ENCODE measurements around the gene EFCAB7.
"Not testable (repeated sequence)": the region's sequence is repeated elsewhere in the genome, so short reads cannot be mapped to it uniquely, and the experiment has no call there.

Gene EFCAB7

GRCh38 chr1:63572686-63573085 is 49.4 kb downstream of the EFCAB7 start:
- ATAC-seq; H3K4me3 Mint-ChIP-seq; H3K36me3 Mint-ChIP-seq (ENCODE audit: low read depth); H3K9me3 Mint-ChIP-seq; H3K4me1 Mint-ChIP-seq; DNase-seq; H3K27me3 Mint-ChIP-seq; H3K27ac Mint-ChIP-seq: not testable (repeated sequence)

- not testable (repeated sequence) for H3K36me3 Mint-ChIP-seq (ENCODE audit: low read depth); DNase-seq; H3K27ac Mint-ChIP-seq; H3K4me3 Mint-ChIP-seq; ATAC-seq; H3K4me1 Mint-ChIP-seq; H3K27me3 Mint-ChIP-seq; H3K9me3 Mint-ChIP-seq
Observed at GRCh38 chr1:63574203-63574796, 51.0 kb downstream of the EFCAB7 start.

GRCh38 chr1:63575340-63575826 is 52.1 kb downstream of the EFCAB7 start:
- Mint-ChIP-seq H3K4me3 (no peak overlapping the region), H3K36me3 (ENCODE audit: low read depth) (peaks cover under 1% of the 10 kb centered on the region), H3K27me3 (no peaks in the 10 kb centered on the region), H3K27ac (no peak overlapping the region), H3K9me3 (no peaks in the 10 kb centered on the region), H3K4me1 (no peaks in the 10 kb centered on the region)
- no peak for DNase-seq
- ATAC-seq = no peak

GRCh38 chr1:63586326-63586725 is 63.0 kb downstream of the EFCAB7 start:
- H3K9me3 Mint-ChIP-seq, H3K4me3 Mint-ChIP-seq, H3K27ac Mint-ChIP-seq, H3K27me3 Mint-ChIP-seq, ATAC-seq, DNase-seq: not testable (repeated sequence)
- H3K36me3 Mint-ChIP-seq (ENCODE audit: low read depth) = peaks cover 15% of the 10 kb centered on the region
- H3K4me1 Mint-ChIP-seq = peaks cover 11% of the 10 kb centered on the region

- DNase-seq (no peak), ATAC-seq (no peak)
- Mint-ChIP-seq H3K4me1 (peaks cover 32% of the 10 kb centered on the region), H3K36me3 (ENCODE audit: low read depth) (peaks cover 7% of the 10 kb centered on the region), H3K27me3 (no peaks in the 10 kb centered on the region), H3K4me3 (no peak overlapping the region), H3K27ac (no peak overlapping the region), H3K9me3 (no peaks in the 10 kb centered on the region)
Observed at GRCh38 chr1:63590166-63590560, 66.8 kb downstream of the EFCAB7 start.

- Mint-ChIP-seq H3K9me3 (no peaks in the 10 kb centered on the region), H3K27ac (peak overlapping the region; percentile 94), H3K4me1 (peaks cover 37% of the 10 kb centered on the region), H3K27me3 (no peaks in the 10 kb centered on the region), H3K4me3 (peak overlapping the region; percentile 92), H3K36me3 (ENCODE audit: low read depth) (peaks cover 11% of the 10 kb centered on the region)
- DNase-seq = no peak
- ATAC-seq = no peak
Observed at GRCh38 chr1:63592536-63593302, 69.4 kb downstream of the EFCAB7 start.

- ATAC-seq = peak; percentile 79
- Mint-ChIP-seq H3K9me3 (no peaks in the 10 kb centered on the region), H3K27ac (peak within 1 kb of the TSS; percentile 94), H3K4me1 (peaks cover 37% of the 10 kb centered on the region), H3K4me3 (peak within 1 kb of the TSS; percentile 92), H3K36me3 (ENCODE audit: low read depth) (peaks cover 11% of the 10 kb centered on the region), H3K27me3 (no peaks in the 10 kb centered on the region)
- peak; percentile 79 for DNase-seq
Observed at GRCh38 chr1:63593303-63593885, 70.1 kb downstream of the EFCAB7 start, which contains the start of gene PGM1. Gene PGM1 (plus strand): TSS chr1:63593411. CDS start chr1:63593489, 78 bp downstream.

- H3K36me3 Mint-ChIP-seq (ENCODE audit: low read depth) = peaks cover 10% of the 10 kb centered on the region
- no peaks in the 10 kb centered on the region for H3K27me3 Mint-ChIP-seq
- H3K9me3 Mint-ChIP-seq = no peaks in the 10 kb centered on the region
- H3K27ac Mint-ChIP-seq = peak overlapping the region; percentile 94
- ATAC-seq = peak; percentile 50
- DNase-seq = peak; percentile 77
- peaks cover 37% of the 10 kb centered on the region for H3K4me1 Mint-ChIP-seq
- peak overlapping the region; percentile 92 for H3K4me3 Mint-ChIP-seq
Observed at GRCh38 chr1:63593886-63594605, 70.7 kb downstream of the EFCAB7 start.

GRCh38 chr1:63595435-63595834 is 72.1 kb downstream of the EFCAB7 start:
- no peak overlapping the region for H3K27ac Mint-ChIP-seq
- ATAC-seq (no peak), DNase-seq (no peak)
- H3K27me3 Mint-ChIP-seq = no peaks in the 10 kb centered on the region
- peaks cover 37% of the 10 kb centered on the region for H3K4me1 Mint-ChIP-seq
- peaks cover 12% of the 10 kb centered on the region for H3K36me3 Mint-ChIP-seq (ENCODE audit: low read depth)
- no peaks in the 10 kb centered on the region for H3K9me3 Mint-ChIP-seq
- peak overlapping the region; percentile 42 for H3K4me3 Mint-ChIP-seq

GRCh38 chr1:63599799-63600198 is 76.5 kb downstream of the EFCAB7 start:
- H3K4me3 Mint-ChIP-seq = no peak overlapping the region
- peaks cover 16% of the 10 kb centered on the region for H3K4me1 Mint-ChIP-seq
- ATAC-seq = no peak
- DNase-seq = no peak
- peaks cover 14% of the 10 kb centered on the region for H3K36me3 Mint-ChIP-seq (ENCODE audit: low read depth)
- no peak overlapping the region for H3K27ac Mint-ChIP-seq
- H3K9me3 Mint-ChIP-seq = no peaks in the 10 kb centered on the region
- no peaks in the 10 kb centered on the region for H3K27me3 Mint-ChIP-seq

- H3K4me1 Mint-ChIP-seq = peaks cover 13% of the 10 kb centered on the region
- no peaks in the 10 kb centered on the region for H3K27me3 Mint-ChIP-seq
- DNase-seq (no peak), ATAC-seq (no peak)
- H3K36me3 Mint-ChIP-seq (ENCODE audit: low read depth) = peaks cover 12% of the 10 kb centered on the region
- H3K4me3 Mint-ChIP-seq = no peak overlapping the region
- no peak overlapping the region for H3K27ac Mint-ChIP-seq
- no peaks in the 10 kb centered on the region for H3K9me3 Mint-ChIP-seq
Observed at GRCh38 chr1:63600248-63600647, 76.9 kb downstream of the EFCAB7 start.

- H3K36me3 Mint-ChIP-seq (ENCODE audit: low read depth) = peaks cover 9% of the 10 kb centered on the region
- no peaks in the 10 kb centered on the region for H3K9me3 Mint-ChIP-seq
- no peak for ATAC-seq
Observed at GRCh38 chr1:63601061-63601460, 77.7 kb downstream of the EFCAB7 start.

GRCh38 chr1:63601463-63601862 is 78.1 kb downstream of the EFCAB7 start:
- peaks cover 7% of the 10 kb centered on the region for H3K36me3 Mint-ChIP-seq (ENCODE audit: low read depth)
- DNase-seq (no peak), ATAC-seq (no peak)
- no peak overlapping the region for H3K4me3 Mint-ChIP-seq
- H3K4me1 Mint-ChIP-seq = peaks cover 5% of the 10 kb centered on the region
- H3K27me3 Mint-ChIP-seq = no peaks in the 10 kb centered on the region
- no peak overlapping the region for H3K27ac Mint-ChIP-seq
- no peaks in the 10 kb centered on the region for H3K9me3 Mint-ChIP-seq

More at GRCh38 chr1:63601061-63601460, 77.7 kb downstream of the EFCAB7 start:
- H3K27ac Mint-ChIP-seq = no peak overlapping the region
- H3K4me1 Mint-ChIP-seq = peaks cover 7% of the 10 kb centered on the region
- H3K27me3 Mint-ChIP-seq = no peaks in the 10 kb centered on the region
- DNase-seq = no peak
- H3K4me3 Mint-ChIP-seq = no peak overlapping the region

GRCh38 chr1:63601912-63602311 is 78.6 kb downstream of the EFCAB7 start:
- H3K9me3 Mint-ChIP-seq = no peaks in the 10 kb centered on the region
- H3K27ac Mint-ChIP-seq = no peak overlapping the region
- H3K27me3 Mint-ChIP-seq = no peaks in the 10 kb centered on the region
- H3K36me3 Mint-ChIP-seq (ENCODE audit: low read depth) = peaks cover 7% of the 10 kb centered on the region
- ATAC-seq = no peak
- no peak for DNase-seq
- peaks cover under 1% of the 10 kb centered on the region for H3K4me1 Mint-ChIP-seq
- H3K4me3 Mint-ChIP-seq = no peak overlapping the region
